ENCODE data around the gene SLC2A11.
"Not testable (repeated sequence)": the region's sequence is repeated elsewhere in the genome, so short reads cannot be mapped to it uniquely, and the experiment has no call there.

Gene SLC2A11

GRCh38 chr22:23908587-23909205, 51.0 kb downstream of the SLC2A11 start:
- DNase-seq (ENCODE audit: low read depth, low spot score) = no peak

DNA sequence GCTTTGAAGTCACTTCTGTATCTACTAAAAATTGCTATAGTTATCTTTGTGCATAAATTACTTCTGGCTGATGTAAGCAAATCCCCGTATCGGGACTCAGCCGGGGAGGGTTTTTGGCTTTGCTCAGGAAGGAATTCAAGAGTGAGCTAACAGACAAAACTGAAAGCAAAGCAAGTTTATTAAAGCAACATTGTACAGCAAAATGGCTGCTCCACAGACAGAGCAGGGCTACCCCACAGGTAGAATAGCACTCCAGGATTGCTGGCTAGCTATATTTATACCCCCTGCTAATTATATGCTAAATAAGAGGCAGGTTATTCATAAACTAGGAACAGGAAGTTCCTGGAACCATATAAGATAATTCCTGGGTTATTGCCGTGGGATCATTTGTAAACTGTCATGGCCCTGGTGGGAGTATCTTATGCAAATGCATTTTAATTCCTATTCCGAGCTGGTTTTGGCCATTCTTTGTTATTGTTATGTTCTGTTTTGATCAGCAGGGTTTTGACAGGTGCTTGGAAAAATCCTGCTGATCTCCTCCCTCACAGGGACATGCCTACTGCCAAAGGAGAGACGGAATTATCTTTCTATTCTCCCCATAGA, 51.7 kb downstream of the SLC2A11 start:
- no peak for DNase-seq (ENCODE audit: low read depth, low spot score)

GRCh38 chr22:23910496-23911190, 53.0 kb downstream of the SLC2A11 start:
- DNase-seq (ENCODE audit: low read depth, low spot score) = no peak

DNA sequence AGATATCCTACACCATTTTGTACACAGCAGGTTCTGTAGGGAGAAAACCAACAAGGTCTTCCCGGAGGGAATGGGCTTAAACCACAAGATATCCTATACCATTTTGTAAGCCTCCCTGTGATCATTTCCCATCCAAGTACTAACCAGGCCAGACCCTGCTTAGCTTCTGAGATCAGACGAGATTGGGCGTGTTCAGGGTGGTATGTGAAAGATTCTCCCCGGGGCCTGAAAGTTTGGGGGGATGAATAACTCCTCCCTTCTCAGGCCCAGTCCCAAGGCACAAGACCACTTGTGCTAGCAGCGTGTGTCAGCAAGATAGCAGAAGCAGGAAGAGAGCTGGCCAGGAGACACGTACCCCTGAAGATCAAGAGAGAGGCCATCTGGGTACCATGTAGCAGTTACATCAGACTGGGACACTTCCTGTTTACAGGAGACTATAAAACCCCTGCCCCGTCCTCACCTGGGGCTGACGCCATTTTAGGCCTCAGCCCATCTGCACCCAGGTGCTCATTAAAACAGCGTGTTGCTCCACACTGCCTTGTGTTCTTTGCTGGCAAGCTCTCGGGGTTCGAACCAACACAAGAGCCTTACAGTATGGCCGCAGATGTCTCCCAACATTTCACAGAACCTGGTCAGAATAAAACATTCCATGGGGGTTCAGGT, 53.8 kb downstream of the SLC2A11 start:
- no peak for DNase-seq (ENCODE audit: low read depth, low spot score)

DNA sequence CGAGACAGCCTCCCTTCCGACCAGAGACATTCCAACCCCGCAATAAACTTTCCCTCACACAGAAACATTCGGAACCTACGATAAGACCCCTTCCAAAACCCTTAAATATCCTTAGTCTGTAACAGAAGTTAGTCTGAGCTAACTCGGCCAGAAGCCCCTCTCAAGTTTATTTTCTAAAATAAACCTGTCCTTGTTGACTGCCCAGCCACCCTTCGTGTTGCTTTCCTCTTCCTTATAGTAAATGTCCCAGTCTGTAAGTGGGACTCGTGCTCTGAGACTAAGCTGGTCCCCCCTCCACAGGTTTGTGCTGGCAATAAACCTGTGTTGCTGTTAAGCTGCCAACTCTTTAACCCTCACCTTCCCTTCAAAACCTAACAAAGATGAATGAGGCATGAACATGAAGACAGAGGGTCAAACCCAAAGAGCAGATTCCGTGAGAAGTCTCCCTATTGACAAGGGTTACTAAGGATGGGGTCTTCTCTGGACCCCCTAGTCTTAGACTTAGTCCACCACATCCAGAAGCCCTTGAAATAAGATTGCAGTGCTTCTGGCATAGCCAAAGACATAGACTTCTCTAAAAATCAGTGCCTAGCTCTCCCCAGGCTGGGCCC, 54.7 kb downstream of the SLC2A11 start:
- DNase-seq (ENCODE audit: low read depth, low spot score) = no peak

DNA sequence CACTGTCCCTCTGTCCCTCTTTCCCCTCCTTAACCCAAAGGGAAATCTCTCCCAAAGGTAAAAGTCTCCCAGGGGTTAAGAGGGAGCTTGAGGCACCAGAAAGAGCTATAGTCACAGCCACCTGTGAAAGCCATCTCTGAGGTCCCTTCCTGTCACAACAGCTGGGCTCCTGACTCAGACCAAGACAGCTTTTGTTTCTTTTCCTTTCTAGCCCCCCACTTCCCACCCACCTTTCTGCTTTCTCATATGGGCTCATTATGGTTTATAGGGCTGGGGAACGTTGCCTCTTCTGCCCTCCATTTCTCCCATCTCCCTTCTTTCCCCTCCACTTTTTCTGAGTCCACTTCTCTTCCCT, 55.6 kb downstream of the SLC2A11 start:
- no peak for DNase-seq (ENCODE audit: low read depth, low spot score)

- DNase-seq (ENCODE audit: low read depth, low spot score) = peak; percentile 100
These were observed 56.1 kb downstream of the SLC2A11 start for GRCh38 chr22:23913661-23914353.

DNA sequence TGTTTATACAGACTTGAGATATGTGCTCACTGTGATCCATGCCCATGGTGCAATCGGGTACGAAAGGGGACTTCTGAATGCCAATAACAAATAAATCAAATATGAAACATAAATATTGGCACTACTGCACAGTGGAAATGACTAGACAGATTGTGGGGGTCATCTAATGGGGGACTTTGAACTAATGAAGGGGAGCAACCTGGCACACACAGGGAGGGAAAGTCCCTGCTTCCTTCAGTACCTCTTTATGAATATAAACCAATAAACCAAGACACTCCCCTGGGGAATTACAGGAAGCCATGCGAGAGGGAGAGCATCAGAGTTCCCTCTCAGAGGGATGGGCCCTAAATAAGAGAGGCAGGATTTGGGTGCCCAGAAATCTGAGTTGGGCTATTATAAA, 57.6 kb downstream of the SLC2A11 start:
- no peak for DNase-seq (ENCODE audit: low read depth, low spot score)

GRCh38 chr22:23920267-23920611, 62.6 kb downstream of the SLC2A11 start:
- DNase-seq (ENCODE audit: low read depth, low spot score) = not testable (repeated sequence)

GRCh38 chr22:23921586-23922201, 64.0 kb downstream of the SLC2A11 start:
- DNase-seq (ENCODE audit: low read depth, low spot score) = peak; percentile 5

DNA sequence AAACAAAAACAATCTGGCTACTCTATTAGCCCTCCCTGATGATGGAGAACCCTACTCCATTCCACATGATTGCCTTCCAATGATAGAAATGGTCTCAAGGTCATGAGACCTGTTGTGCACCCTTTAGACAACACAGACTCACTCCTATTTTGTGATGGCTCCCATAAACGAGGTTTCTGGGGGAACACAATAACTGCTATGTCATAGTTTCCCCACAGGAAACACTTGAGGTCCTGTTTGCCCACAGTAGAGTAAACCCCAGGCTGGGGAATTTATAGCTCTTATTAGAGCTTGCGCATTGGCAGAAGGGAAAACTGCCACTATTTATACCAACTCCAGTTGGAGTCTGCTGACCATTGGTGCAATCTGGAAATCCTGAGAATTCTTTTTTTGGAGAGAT, 65.2 kb downstream of the SLC2A11 start:
- DNase-seq (ENCODE audit: low read depth, low spot score) = peak; percentile 0

GRCh38 chr22:23925020-23925606, 67.4 kb downstream of the SLC2A11 start:
- DNase-seq (ENCODE audit: low read depth, low spot score) = peak; percentile 0

GRCh38 chr22:23926561-23926960, 68.9 kb downstream of the SLC2A11 start:
- peak; percentile 0 for DNase-seq (ENCODE audit: low read depth, low spot score)
